Epidermal melanocyte (primary cell): Measurements from ENCODE around the gene AQP9.

ENCODE experiments used
- DNase-seq: peaks from one replicate; pipeline ENCODE4 v3.0.0; 2011; ENCODE audit warnings: low spot score; ENCODE audit not compliant: insufficient read length

AQP9 gene

GRCh38 chr15:58139989-58140522 is 1.9 kb downstream of the AQP9 start:
- no peak for DNase-seq

GRCh38 chr15:58141894-58142293 is 3.7 kb downstream of the AQP9 start:
- no peak for DNase-seq

GRCh38 chr15:58142827-58143461 is 4.8 kb downstream of the AQP9 start:
- DNase-seq: no peak

GRCh38 chr15:58145606-58146005 is 7.4 kb downstream of the AQP9 start:
- DNase-seq: no peak

- DNase-seq: no peak
Measured at GRCh38 chr15:58146211-58146610, 8.0 kb downstream of the AQP9 start.

GRCh38 chr15:58146749-58147148 is 8.6 kb downstream of the AQP9 start:
- DNase-seq: no peak

GRCh38 chr15:58147171-58147611 is 9.0 kb downstream of the AQP9 start:
- DNase-seq: no peak

GRCh38 chr15:58148120-58148519 is 9.9 kb downstream of the AQP9 start:
- DNase-seq: no peak

GRCh38 chr15:58148633-58149445 is 10.7 kb downstream of the AQP9 start:
- DNase-seq: no peak

GRCh38 chr15:58154769-58155168 is 16.6 kb downstream of the AQP9 start:
- DNase-seq: no peak

GRCh38 chr15:58159827-58160386 is 21.7 kb downstream of the AQP9 start:
- DNase-seq: no peak

- no peak for DNase-seq
Measured at GRCh38 chr15:58161436-58161930, 23.3 kb downstream of the AQP9 start.

- DNase-seq: no peak
Measured at GRCh38 chr15:58163985-58164384, 25.8 kb downstream of the AQP9 start.

- no peak for DNase-seq
Measured at GRCh38 chr15:58164926-58165325, 26.7 kb downstream of the AQP9 start.

- DNase-seq: no peak
Measured at GRCh38 chr15:58165661-58166060, 27.5 kb downstream of the AQP9 start.

- DNase-seq: no peak
Measured at GRCh38 chr15:58167095-58167691, 29.0 kb downstream of the AQP9 start.

GRCh38 chr15:58169934-58170333 is 31.8 kb downstream of the AQP9 start:
- DNase-seq: no peak

GRCh38 chr15:58171476-58172061 is 33.4 kb downstream of the AQP9 start:
- DNase-seq: no peak

- no peak for DNase-seq
Measured at GRCh38 chr15:58174709-58175108, 36.5 kb downstream of the AQP9 start.

- no peak for DNase-seq
Measured at GRCh38 chr15:58175955-58176354, 37.8 kb downstream of the AQP9 start.

- no peak for DNase-seq
Measured at GRCh38 chr15:58178668-58179067, 40.5 kb downstream of the AQP9 start.
